ENCODE data around the gene LIMA1. TPM values are rescaled to one million over a fixed set of nuclear protein-coding genes. Genes with fewer than 3 reads are reported as not detected.
A peak's percentile ranks its signal among the peaks of the same experiment; 100 is the strongest.

LIMA1 gene
- total RNA-seq, 1 donor from 2014 or later = 96.0 TPM

- Histone ChIP-seq H3K36me3 (ENCODE audit: control insufficient read depth, insufficient read depth, low read length) (no peaks in the 10 kb centered on the region), H3K27me3 (ENCODE audit: control insufficient read depth, insufficient read depth, low read length) (no peaks in the 10 kb centered on the region), H3K4me3 (ENCODE audit: low read depth, low read length) (no peak overlapping the region)
- DNase-seq (ENCODE audit: low read depth) = peak; percentile 80
- TF ChIP-seq, protein P1, sequence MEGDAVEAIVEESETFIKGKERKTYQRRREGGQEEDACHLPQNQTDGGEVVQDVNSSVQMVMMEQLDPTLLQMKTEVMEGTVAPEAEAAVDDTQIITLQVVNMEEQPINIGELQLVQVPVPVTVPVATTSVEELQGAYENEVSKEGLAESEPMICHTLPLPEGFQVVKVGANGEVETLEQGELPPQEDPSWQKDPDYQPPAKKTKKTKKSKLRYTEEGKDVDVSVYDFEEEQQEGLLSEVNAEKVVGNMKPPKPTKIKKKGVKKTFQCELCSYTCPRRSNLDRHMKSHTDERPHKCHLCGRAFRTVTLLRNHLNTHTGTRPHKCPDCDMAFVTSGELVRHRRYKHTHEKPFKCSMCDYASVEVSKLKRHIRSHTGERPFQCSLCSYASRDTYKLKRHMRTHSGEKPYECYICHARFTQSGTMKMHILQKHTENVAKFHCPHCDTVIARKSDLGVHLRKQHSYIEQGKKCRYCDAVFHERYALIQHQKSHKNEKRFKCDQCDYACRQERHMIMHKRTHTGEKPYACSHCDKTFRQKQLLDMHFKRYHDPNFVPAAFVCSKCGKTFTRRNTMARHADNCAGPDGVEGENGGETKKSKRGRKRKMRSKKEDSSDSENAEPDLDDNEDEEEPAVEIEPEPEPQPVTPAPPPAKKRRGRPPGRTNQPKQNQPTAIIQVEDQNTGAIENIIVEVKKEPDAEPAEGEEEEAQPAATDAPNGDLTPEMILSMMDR (IDR thresholded peaks at IDR 0.05; ENCODE audit: insufficient read depth, low read length, poor library complexity, severe bottlenecking) = no peak
Measured at GRCh38 chr12:50201987-50202521, 81.3 kb downstream of the LIMA1 start.

DNA sequence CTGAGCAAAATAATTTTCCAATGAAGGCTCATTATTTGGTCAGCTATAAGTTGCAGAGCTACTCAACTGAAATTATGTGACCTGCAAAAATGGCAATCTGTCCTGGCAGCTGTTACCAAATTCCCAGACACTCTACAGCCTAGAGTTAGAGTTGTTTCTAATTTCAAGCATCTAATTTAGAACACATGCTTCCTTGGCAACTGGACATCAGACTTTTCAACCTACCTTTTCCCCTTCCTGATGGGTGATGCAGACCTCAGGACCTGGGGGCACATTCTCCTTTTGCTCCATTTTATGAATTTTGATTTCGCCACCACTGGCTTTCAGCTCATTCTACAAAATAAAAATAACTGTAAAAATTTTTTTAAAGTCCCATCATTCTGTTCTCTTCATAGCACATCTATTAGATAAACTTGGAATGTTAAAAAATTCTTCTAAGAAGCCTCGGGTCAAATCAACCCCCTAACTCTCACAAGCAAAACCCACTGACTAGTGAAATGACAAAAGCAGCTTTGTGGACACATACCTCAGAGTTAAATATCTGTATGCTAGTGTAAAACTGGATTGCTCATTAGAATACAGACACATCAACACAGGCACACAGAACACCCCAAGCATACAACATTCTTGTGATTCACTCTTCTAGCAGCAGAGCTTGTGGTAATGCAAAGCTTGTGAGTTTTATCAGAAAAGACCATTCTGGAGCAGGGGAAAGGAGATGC lies 82.6 kb downstream of the LIMA1 start:
- Histone ChIP-seq H3K4me3 (ENCODE audit: low read depth, low read length) (no peak overlapping the region), H3K36me3 (ENCODE audit: control insufficient read depth, insufficient read depth, low read length) (no peaks in the 10 kb centered on the region), H3K27me3 (ENCODE audit: control insufficient read depth, insufficient read depth, low read length) (no peaks in the 10 kb centered on the region)
- TF ChIP-seq, protein P1 (IDR thresholded peaks at IDR 0.05; ENCODE audit: insufficient read depth, low read length, poor library complexity, severe bottlenecking) = no peak
- DNase-seq (ENCODE audit: low read depth) = peak; percentile 53

DNA sequence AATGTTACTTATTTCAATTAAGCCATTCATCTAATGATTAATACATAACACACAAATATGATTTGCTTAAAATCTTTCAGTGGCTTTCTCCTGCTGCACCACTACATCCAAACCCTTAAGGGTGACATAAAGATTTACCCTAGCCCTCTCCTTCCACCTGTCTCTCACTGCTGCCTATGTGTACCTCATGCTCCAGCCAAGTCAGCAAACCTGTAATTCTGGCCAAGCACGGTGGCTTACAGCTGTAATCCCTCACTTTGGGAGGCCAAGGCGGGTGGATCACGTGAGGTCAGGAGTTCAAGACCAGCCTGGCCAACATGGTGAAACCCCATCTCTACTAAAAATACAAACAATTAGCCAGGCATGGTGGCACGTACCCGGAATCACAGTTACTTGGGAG lies 84.5 kb downstream of the LIMA1 start:
- Histone ChIP-seq H3K27me3 (ENCODE audit: control insufficient read depth, insufficient read depth, low read length) (no peaks in the 10 kb centered on the region), H3K36me3 (ENCODE audit: control insufficient read depth, insufficient read depth, low read length) (no peaks in the 10 kb centered on the region), H3K4me3 (ENCODE audit: low read depth, low read length) (no peak overlapping the region)
- TF ChIP-seq, protein P1 (IDR thresholded peaks at IDR 0.05; ENCODE audit: insufficient read depth, low read length, poor library complexity, severe bottlenecking) = no peak
- no peak for DNase-seq (ENCODE audit: low read depth)

DNA sequence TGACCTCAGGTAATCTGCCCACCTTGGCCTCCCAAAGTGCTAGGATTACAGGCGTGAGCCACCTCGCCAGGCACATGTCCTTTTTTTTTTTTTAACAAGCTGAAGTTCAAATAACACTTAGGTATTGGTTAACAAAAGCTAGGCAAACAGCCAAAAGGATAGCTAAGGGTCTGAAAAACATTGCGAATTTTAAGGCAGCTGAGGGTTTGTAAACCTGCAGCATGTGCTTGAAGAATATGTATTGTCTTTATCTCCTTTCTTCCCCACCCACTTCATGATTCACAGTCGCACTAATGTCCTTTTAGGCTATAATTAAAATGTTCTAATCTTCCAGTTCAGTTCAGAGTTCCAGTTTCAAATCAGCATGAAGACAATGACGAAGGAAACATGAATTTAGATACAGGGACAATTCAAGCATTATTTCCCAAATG lies 86.0 kb downstream of the LIMA1 start:
- Histone ChIP-seq H3K4me3 (ENCODE audit: low read depth, low read length) (no peak overlapping the region), H3K27me3 (ENCODE audit: control insufficient read depth, insufficient read depth, low read length) (no peaks in the 10 kb centered on the region), H3K36me3 (ENCODE audit: control insufficient read depth, insufficient read depth, low read length) (no peaks in the 10 kb centered on the region)
- TF ChIP-seq, protein P1 (IDR thresholded peaks at IDR 0.05; ENCODE audit: insufficient read depth, low read length, poor library complexity, severe bottlenecking) = no peak
- no peak for DNase-seq (ENCODE audit: low read depth)

- Histone ChIP-seq H3K4me3 (ENCODE audit: low read depth, low read length) (no peak overlapping the region), H3K27me3 (ENCODE audit: control insufficient read depth, insufficient read depth, low read length) (no peaks in the 10 kb centered on the region), H3K36me3 (ENCODE audit: control insufficient read depth, insufficient read depth, low read length) (no peaks in the 10 kb centered on the region)
- TF ChIP-seq, protein P1 (IDR thresholded peaks at IDR 0.05; ENCODE audit: insufficient read depth, low read length, poor library complexity, severe bottlenecking) = no peak
- DNase-seq (ENCODE audit: low read depth) = no peak
Measured at GRCh38 chr12:50196537-50196936, 86.8 kb downstream of the LIMA1 start.

DNA sequence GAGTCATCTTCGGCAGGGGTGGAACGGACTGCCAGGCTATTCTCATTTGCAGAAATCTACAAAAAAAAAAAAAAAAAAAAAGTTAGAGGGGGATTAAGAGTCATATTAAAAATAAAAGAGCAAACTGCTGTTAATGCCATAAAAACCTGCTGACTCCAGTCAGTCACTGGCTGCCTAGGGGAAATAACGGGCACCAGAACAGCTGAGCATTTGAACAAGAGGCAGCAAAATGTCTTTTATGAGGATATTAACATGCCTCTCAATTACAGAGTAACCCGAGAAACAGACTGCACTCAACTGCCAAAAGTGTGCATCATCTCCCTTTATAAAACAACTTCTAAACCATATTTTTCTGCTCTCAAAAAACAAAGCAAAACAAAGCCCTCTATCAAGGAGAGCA lies 87.5 kb downstream of the LIMA1 start:
- no peaks in the 10 kb centered on the region for H3K36me3 ChIP-seq (ENCODE audit: control insufficient read depth, insufficient read depth, low read length)
- DNase-seq (ENCODE audit: low read depth) = no peak
- no peak overlapping the region for H3K4me3 ChIP-seq (ENCODE audit: low read depth, low read length)
- H3K27me3 ChIP-seq (ENCODE audit: control insufficient read depth, insufficient read depth, low read length) = no peaks in the 10 kb centered on the region
- TF ChIP-seq, protein P1 (IDR thresholded peaks at IDR 0.05; ENCODE audit: insufficient read depth, low read length, poor library complexity, severe bottlenecking) = no peak
